GM13976 (cell line): Measurements from ENCODE around the gene ING2.

Experiments used
- DNase-seq: peaks from one replicate; pipeline ENCODE4 v3.0.0; 2012; ENCODE audit warnings: low spot score
- CTCF ChIP-seq: IDR thresholded peaks from 2 replicates; pipeline ENCODE4 v1.5.1; 2012; ENCODE audit warnings: borderline replicate concordance, mild to moderate bottlenecking; ENCODE audit not compliant: insufficient read depth; ENCODE audit errors: extremely low read depth, missing control alignments, control extremely low read depth
- in situ Hi-C: fragments of 300-500 bp; cut with MboI; formaldehyde crosslinking; loops from one replicate; pipeline ENCODE4 v1.12.0; 2022; ENCODE audit warnings: low sequenced_read_pairs, mixed read lengths, inconsistent platforms; ENCODE audit not compliant: unreplicated experiment

The ING2 gene

GRCh38 chr4:183553601-183554345 is 48.9 kb downstream of the ING2 start:
- in situ Hi-C loops: no loop called here
- no peak for TF ChIP-seq CTCF
- no peak for DNase-seq

GRCh38 chr4:183554346-183554686 is 49.5 kb downstream of the ING2 start:
- DNase-seq: no peak
- in situ Hi-C loops: no loop called here
- no peak for TF ChIP-seq CTCF

GRCh38 chr4:183554878-183555585 is 50.2 kb downstream of the ING2 start:
- in situ Hi-C loops: no loop called here
- no peak for TF ChIP-seq CTCF
- DNase-seq: no peak

- in situ Hi-C loops: no loop called here
- TF ChIP-seq CTCF: no peak
- DNase-seq: no peak
Observed at GRCh38 chr4:183556947-183557346, 52.1 kb downstream of the ING2 start.

GRCh38 chr4:183557611-183558010 is 52.8 kb downstream of the ING2 start:
- in situ Hi-C loops: no loop called here
- DNase-seq: no peak
- TF ChIP-seq CTCF: no peak

GRCh38 chr4:183558873-183559272 is 54.0 kb downstream of the ING2 start:
- in situ Hi-C loops: no loop called here
- DNase-seq: no peak
- no peak for TF ChIP-seq CTCF
